Glutamatergic neuron (in vitro differentiated cells): ENCODE measurements around the gene PTPRN2. TPM values are rescaled to one million over a fixed set of nuclear protein-coding genes. Genes with fewer than 3 reads are reported as not detected.

ENCODE experiments used
- DNase-seq: peaks from one replicate; pipeline ENCODE4 v3.0.0; 2022
- H3K27ac Mint-ChIP-seq: one replicate; pipeline ENCODE4 v1.8.0; 2020; ENCODE audit warnings: mild to moderate bottlenecking, mixed read lengths, inconsistent platforms; ENCODE audit not compliant: unreplicated experiment
- H3K27me3 Mint-ChIP-seq: one replicate; pipeline ENCODE4 v1.8.0; 2020; ENCODE audit warnings: mild to moderate bottlenecking, moderate library complexity, mixed read lengths, inconsistent platforms; ENCODE audit not compliant: unreplicated experiment
- H3K36me3 Mint-ChIP-seq: one replicate; pipeline ENCODE4 v1.8.0; 2020; ENCODE audit warnings: mild to moderate bottlenecking, mixed read lengths, inconsistent platforms; ENCODE audit not compliant: unreplicated experiment
- H3K4me1 Mint-ChIP-seq: one replicate; pipeline ENCODE4 v1.8.0; 2020; ENCODE audit warnings: mild to moderate bottlenecking, low read depth, mixed read lengths, inconsistent platforms; ENCODE audit not compliant: unreplicated experiment
- H3K4me3 Mint-ChIP-seq: one replicate; pipeline ENCODE4 v1.8.0; 2020; ENCODE audit warnings: mild to moderate bottlenecking, mixed read lengths, inconsistent platforms; ENCODE audit not compliant: unreplicated experiment
- H3K9me3 Mint-ChIP-seq: one replicate; pipeline ENCODE4 v1.8.0; 2020; ENCODE audit warnings: mild to moderate bottlenecking, moderate library complexity, mixed read lengths, inconsistent platforms; ENCODE audit not compliant: unreplicated experiment
- CTCF ChIP-seq: fragments of 200-600 bp; sonication (generic); IDR thresholded peaks from one replicate; pipeline ENCODE4 v1.5.0; 2021; ENCODE audit not compliant: partially characterized antibody, unreplicated experiment
- total RNA-seq: library from RNA; stranded (reverse); fragmentation: NEBNext Ultra II Directional; extraction: Animal tissue kit (Norgen Biotek cat#: 25700); gene quantifications from one replicate; pipeline ENCODE4 v1.2.1, GENCODE V29; 2021; ENCODE audit not compliant: unreplicated experiment

PTPRN2 gene
- total RNA-seq, 1 donor from 2014 or later, result 49.0 TPM

DNA sequence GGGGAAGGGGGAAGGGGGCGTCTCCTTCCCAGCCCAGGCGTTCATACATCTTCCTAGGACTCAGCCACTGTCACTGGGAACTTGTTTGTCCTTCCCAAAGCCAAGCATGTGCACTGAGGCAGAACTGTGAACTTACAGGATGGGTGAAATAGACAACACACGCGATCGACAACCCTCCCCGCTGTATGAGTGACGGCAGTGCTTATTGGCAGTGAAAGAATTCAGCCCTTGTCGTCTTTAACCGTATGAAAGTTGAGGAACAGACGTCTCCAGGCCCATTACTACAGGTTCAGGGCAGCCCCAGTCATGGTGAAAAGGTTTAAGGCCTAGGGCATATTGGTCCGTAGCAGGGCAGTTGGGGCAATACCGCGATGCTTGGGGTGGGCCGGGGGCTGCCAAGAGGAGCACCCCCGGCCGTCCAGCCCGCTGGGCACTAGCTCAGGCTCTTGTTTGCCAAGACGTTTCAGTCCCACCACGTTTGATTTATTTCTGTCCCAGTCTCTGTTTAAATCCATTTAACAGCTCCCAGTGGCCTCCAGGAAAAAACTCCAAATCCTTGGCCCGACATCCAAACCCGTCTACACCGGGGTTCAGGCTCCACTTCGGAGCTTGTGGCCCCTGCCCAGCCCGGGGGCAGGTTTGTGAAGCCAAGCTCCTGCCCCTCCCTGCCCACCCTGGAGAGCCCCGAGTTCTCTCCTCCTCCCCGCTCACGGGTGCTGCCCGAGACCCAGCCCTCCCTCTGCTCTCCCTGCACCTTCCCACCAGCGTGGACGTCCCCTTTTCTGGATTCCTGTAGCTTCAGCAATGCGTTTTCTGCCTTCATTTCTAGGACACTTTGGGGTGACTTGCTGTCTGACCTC is 1091.0 kb downstream of the PTPRN2 start:
- DNase-seq, result no peak
- TF ChIP-seq CTCF, result no peak
- Mint-ChIP-seq H3K4me3 (no peak overlapping the region), H3K4me1 (no peaks in the 10 kb centered on the region), H3K27me3 (peaks cover 2% of the 10 kb centered on the region), H3K9me3 (peaks cover 4% of the 10 kb centered on the region), H3K36me3 (no peaks in the 10 kb centered on the region), H3K27ac (no peak overlapping the region)

- no peak for DNase-seq
- no peak for TF ChIP-seq CTCF
- no peaks in the 10 kb centered on the region for H3K4me1 Mint-ChIP-seq
- peaks cover 2% of the 10 kb centered on the region for H3K27me3 Mint-ChIP-seq
- H3K9me3 Mint-ChIP-seq, result peaks cover 4% of the 10 kb centered on the region
- no peak overlapping the region for H3K4me3 Mint-ChIP-seq
- no peak overlapping the region for H3K27ac Mint-ChIP-seq
- no peaks in the 10 kb centered on the region for H3K36me3 Mint-ChIP-seq
Observed at GRCh38 chr7:157495594-157495993, 1092.0 kb downstream of the PTPRN2 start.

GRCh38 chr7:157495177-157495553 is 1092.5 kb downstream of the PTPRN2 start:
- Mint-ChIP-seq H3K9me3 (peaks cover 4% of the 10 kb centered on the region), H3K27ac (no peak overlapping the region), H3K36me3 (no peaks in the 10 kb centered on the region), H3K4me1 (no peaks in the 10 kb centered on the region), H3K27me3 (peaks cover 2% of the 10 kb centered on the region), H3K4me3 (no peak overlapping the region)
- no peak for DNase-seq
- TF ChIP-seq CTCF, result no peak

DNA sequence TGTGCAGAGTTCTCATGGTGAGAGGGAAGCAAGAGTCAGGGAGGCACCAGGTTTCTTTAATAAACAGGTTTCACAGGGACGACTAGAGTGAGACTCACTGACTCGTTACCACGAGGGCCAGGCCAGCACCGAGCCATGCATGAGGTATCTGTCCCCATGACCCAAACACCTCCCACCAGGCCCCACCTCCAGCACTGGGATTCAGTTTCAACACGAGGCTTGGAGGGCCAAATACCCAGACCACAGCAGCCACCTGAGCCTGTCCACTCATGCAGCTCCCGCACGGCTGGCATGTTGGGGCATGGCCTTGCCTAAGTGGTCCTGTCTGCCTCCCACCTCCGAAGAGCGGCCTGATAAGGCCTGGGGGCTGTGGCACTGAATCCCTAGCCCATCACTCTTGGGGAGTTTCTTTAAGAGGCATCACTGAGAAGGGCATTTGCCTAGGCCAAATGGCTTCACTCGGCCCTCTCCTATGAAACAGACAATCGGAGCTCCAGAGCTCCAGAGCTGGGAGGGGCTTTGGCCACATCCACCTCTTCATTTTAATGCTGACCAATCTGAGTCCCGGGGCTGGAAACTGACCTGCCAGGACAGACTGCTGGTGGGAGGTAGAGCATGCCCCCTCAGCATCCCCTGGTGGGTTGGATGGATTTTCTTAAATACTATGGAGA is 1093.0 kb downstream of the PTPRN2 start:
- no peak for TF ChIP-seq CTCF
- H3K27ac Mint-ChIP-seq, result no peak overlapping the region
- peaks cover 3% of the 10 kb centered on the region for H3K9me3 Mint-ChIP-seq
- no peaks in the 10 kb centered on the region for H3K4me1 Mint-ChIP-seq
- H3K36me3 Mint-ChIP-seq, result no peaks in the 10 kb centered on the region
- no peak overlapping the region for H3K4me3 Mint-ChIP-seq
- DNase-seq, result no peak
- H3K27me3 Mint-ChIP-seq, result peaks cover 2% of the 10 kb centered on the region

DNA sequence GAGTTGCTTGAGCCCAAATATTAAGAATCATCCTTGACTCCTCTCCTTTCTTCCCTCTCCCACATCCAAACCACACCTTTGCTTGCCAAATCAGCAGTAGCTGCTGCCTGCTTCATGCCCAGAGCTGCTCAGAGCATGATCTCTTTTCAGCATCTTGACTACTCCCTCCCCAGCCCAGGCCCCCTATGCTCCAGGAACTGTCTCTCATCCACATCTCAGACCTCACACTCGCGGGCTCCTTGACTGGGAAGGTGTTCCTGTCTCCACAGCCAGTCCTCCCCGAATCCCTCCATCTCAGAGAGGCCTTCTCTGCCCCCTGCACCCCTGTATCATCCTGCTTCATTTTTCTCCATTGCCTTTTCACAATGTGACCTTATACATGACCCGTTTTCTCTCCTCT is 1093.8 kb downstream of the PTPRN2 start:
- H3K27me3 Mint-ChIP-seq, result peaks cover 2% of the 10 kb centered on the region
- no peak overlapping the region for H3K4me3 Mint-ChIP-seq
- H3K36me3 Mint-ChIP-seq, result no peaks in the 10 kb centered on the region
- H3K4me1 Mint-ChIP-seq, result no peaks in the 10 kb centered on the region
- no peak overlapping the region for H3K27ac Mint-ChIP-seq
- peaks cover 1% of the 10 kb centered on the region for H3K9me3 Mint-ChIP-seq
- no peak for DNase-seq
- no peak for TF ChIP-seq CTCF
